Heart right ventricle (tissue), 16 donors: ENCODE results near the gene FAM156B. TPM values are rescaled to one million over a fixed set of nuclear protein-coding genes. Genes with fewer than 3 reads are reported as not detected.
"Not testable (repeated sequence)": the region's sequence is repeated elsewhere in the genome, so short reads cannot be mapped to it uniquely, and the experiment has no call there.

Experiments used
- ATAC-seq, 8 donors: fragments of 200-7000 bp; cut with Tn5 transposase; one replicate each; pipeline ENCODE4 v1.9.1; 2020; ENCODE audit warnings: mild to moderate bottlenecking in 8 of 8, moderate library complexity in 8 of 8, moderate number of reproducible peaks in 1 of 8
- DNase-seq, 2 donors: peaks; one replicate each; pipeline ENCODE4 v3.0.0-alpha.2; 2020
- H3K27ac ChIP-seq, 10 donors: fragments of 200-600 bp; sonication (generic) in 2 of 10; one replicate each; pipeline versions ENCODE4 v1.5.0 to v1.8.0; 2020 to 2022; ENCODE audit warnings: mild to moderate bottlenecking in 3 of 10
- H3K27me3 ChIP-seq, 7 donors: fragments of 200-600 bp; one replicate each; pipeline ENCODE4 v1.8.0; 2021 to 2022; ENCODE audit warnings: mild to moderate bottlenecking in 2 of 7
- H3K36me3 ChIP-seq, 9 donors: fragments of 200-600 bp; sonication (generic) in 1 of 9; one replicate each; pipeline versions ENCODE4 v1.5.0 to v1.8.0; 2020 to 2022; ENCODE audit warnings: mild to moderate bottlenecking in 2 of 9
- H3K4me1 ChIP-seq, 9 donors: fragments of 200-600 bp; sonication (generic) in 1 of 9; one replicate each; pipeline versions ENCODE4 v1.5.0 to v1.8.0; 2020 to 2022; ENCODE audit warnings: mild to moderate bottlenecking in 4 of 9
- H3K4me3 ChIP-seq, 10 donors: fragments of 200-600 bp; sonication (generic) in 2 of 10; one replicate each; pipeline versions ENCODE4 v1.5.0 to v1.8.0; 2020 to 2022; ENCODE audit warnings: mild to moderate bottlenecking in 7 of 10, moderate library complexity in 2 of 10
- H3K9me3 ChIP-seq, 11 donors: fragments of 200-600 bp in 10 of 11; sonication (generic) in 2 of 11; one replicate each; pipeline versions ENCODE4 v1.5.0 to v1.8.0; 2013 to 2022; ENCODE audit warnings: mild to moderate bottlenecking in 2 of 11, control low read depth in 1 of 11, moderate library complexity in 1 of 11
- CTCF ChIP-seq, 9 donors: fragments of 200-600 bp; sonication (generic) in 2 of 9; IDR thresholded peaks; one replicate each; pipeline versions ENCODE4 v1.5.0 to v1.8.0; 2021 to 2022; ENCODE audit warnings: antibody characterized with exemption in 9 of 9, mild to moderate bottlenecking in 5 of 9, moderate library complexity in 1 of 9
- WGBS, 2 donors: extraction: QIAGEN DNeasy Blood & Tissue Kit; methylation state at CpG; one replicate each; pipeline ENCODE4 v1.1.7; 2013; ENCODE audit warnings: inconsistent platforms in 1 of 2; 5-methylcytosine and 5-hydroxymethylcytosine counted together
- intact Hi-C, 10 donors: fragments of 100-400 bp; cut with DNase I; formaldehyde crosslinking; loops; one replicate each; pipeline versions ENCODE4 v1.11.1 to v1.14.2; 2022
- long read RNA-seq, 3 donors: library from polyadenylated mRNA; unstranded; transcript quantifications; one replicate each; pipeline ENCODE4 v2.0.0, GENCODE V29; 2020 to 2021
- polyA plus RNA-seq, 2 donors: library from polyadenylated mRNA; stranded (reverse); fragments of 200-250 nt; gene quantifications; one replicate each; pipeline ENCODE4 v1.2.3, GENCODE V29; 2013
- total RNA-seq, 10 donors: library from RNA; stranded (reverse); fragmentation: NEBNext Ultra II Directional in 3 of 10; extraction: Animal tissue kit (Norgen Biotek cat#: 25700) in 3 of 10; gene quantifications; one replicate each; pipeline versions ENCODE4 v1.2.1 to v1.2.4, GENCODE V29; 2021 to 2023
- donor health status: Arrhythmogenic right ventricular cardiomyopathy.
- donor health status: ischemic (EF 13 %, LVEDD 7.1; RV severe dilation, severe dysfunction).
- donor health status: healthy with polysubstance abuse.
- donor health status: DM: no; HTN: yes; CAD: no.
- donor health status: DM: no; HTN: no; CAD: no.
- donor health status: ischemic (EF 25% LVEDD 6.9; RV normal size, moderate dysfunction).
- donor health status: ischemic (EF 25% LVEDD 5.7; RV mildly dilated, moderate dysfunction).
- donor health status: healthy.
- donor health status: DM: yes; HTN: yes; CAD: no.
- donor health status: Ischemic cardiomyopathy.
- donor health status: ischemic (EF 35%, LVEDD 5.7; RV mildly dilated, moderate dysfunction).
- donor health status: nonischemic (EF 11% LVEDD 7.7; RV severe dilation, severe dysfunction).
- donor health status: DM: yes; HTN: yes; CAD: no.
- donor health status: PGD.
- donor health status: ischemic (EF 29% LVEDD 5.4; RV normal size, mild dysfunction).
- donor health status: nonischemic (EF 23%, LVEDD 6.1; RV moderate dilation, normal function).

FAM156B gene
- total RNA-seq (10 to 100 TPM in 1 of 10 donors, 1 to 10 TPM in 9; 4.3 to 10.3 (median 6.8) TPM), polyA plus RNA-seq (10 to 100 TPM; 15.0 to 41.4 TPM)
- long read RNA-seq, donor 1, partial matches to known transcripts: 0 of 11 reads
- long read RNA-seq, donor 1, other reads (novel, unspliced or antisense): 3 of 11 reads
- long read RNA-seq, donor 2, partial matches to known transcripts: 0 of 14 reads
- long read RNA-seq, donor 2, other reads (novel, unspliced or antisense): 6 of 14 reads
- long read RNA-seq, donor 3, transcript FAM156B-201 (3 exons, 2,537 nt): major isoform, 5 of 20 reads
- long read RNA-seq, donor 3, transcript FAM156B-203 (4 exons, 2,942 nt): major isoform, 5 of 20 reads
- long read RNA-seq, donor 3, partial matches to known transcripts: 0 of 20 reads
- long read RNA-seq, donor 3, other reads (novel, unspliced or antisense): 6 of 20 reads

DNA sequence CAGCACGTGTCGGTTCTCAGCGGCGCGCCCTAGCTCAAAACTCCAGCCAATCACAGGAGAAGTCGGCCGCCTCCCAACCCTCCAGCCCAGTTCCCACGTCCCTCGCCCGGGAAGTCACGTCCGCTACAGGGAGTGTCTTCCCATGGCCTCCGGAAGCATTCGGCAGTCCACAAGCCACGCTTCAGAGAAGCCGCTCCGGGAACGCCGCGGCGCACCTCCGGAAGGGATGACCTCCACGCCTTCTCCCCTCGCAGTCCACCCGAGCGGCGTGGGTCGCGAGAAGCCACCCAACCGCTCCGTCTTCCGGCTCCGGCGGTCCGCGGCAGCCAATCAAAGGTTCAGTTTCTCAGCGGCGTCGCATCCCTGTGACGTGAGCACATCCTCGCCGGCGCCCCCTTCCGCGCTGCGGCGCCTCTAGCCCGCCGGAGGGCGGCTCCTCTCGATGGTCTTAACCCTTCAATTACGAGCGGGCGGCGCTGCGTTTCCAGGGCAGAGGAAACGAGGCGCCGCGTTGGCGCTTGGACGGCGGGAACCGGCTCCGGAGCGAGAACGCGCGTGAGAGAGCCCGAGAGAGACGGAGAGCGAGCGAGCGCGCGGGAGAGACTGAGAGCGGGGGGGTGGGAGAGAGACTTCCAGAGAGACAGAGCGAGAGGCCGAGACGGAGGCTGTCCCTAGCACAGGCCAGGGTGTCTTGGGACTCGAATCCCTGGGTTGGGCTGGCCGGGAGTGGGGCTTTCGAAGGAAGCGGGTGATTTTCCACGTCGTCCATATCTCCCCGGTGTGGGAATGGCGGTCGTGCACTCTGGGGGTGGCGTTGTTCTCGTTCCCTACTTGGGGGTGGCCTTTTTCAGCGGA lies at the start of gene FAM156B:
TSS of gene FAM156B (plus strand) at position 476 of the 855 bp plus-strand sequence. CDS start 9,896 bp downstream, outside the sequence.
- H3K36me3 ChIP-seq, H3K4me1 ChIP-seq, H3K27ac ChIP-seq, DNase-seq, intact Hi-C loops, H3K9me3 ChIP-seq, H3K4me3 ChIP-seq, H3K27me3 ChIP-seq: not testable (repeated sequence)
- ATAC-seq: peak; percentile 89 to 96 (median 94)
- WGBS, 2 donors: no CpG with 5 or more reads among the region's 92 CpGs

- H3K27me3 ChIP-seq: peaks cover 0 to 84% (median 0%) of the 10 kb centered on the region in 7 donors
- intact Hi-C loops: no loop called here
- H3K4me3 ChIP-seq: no peak overlapping the region
- DNase-seq (no peak), ATAC-seq (no peak)
- H3K4me1 ChIP-seq: no peaks in the 10 kb centered on the region
- no peaks in the 10 kb centered on the region for H3K9me3 ChIP-seq
- H3K27ac ChIP-seq: no peak overlapping the region
- TF ChIP-seq CTCF (IDR thresholded peaks at IDR 0.05): no peak
- 77 to 79% methylated on average over 9 of the region's 9 CpGs for WGBS, 2 donors
- no peaks in the 10 kb centered on the region for H3K36me3 ChIP-seq
These were observed 44.8 kb upstream of the FAM156B start for GRCh38 chrX:52852110-52852860.

- H3K9me3 ChIP-seq, intact Hi-C loops, H3K4me3 ChIP-seq, DNase-seq, ATAC-seq, H3K27ac ChIP-seq, H3K36me3 ChIP-seq, H3K4me1 ChIP-seq: not testable (repeated sequence)
- H3K27me3 ChIP-seq: peaks cover 0 to 75% (median 0%) of the 10 kb centered on the region in 7 donors
- 57 to 63% methylated on average over 4 of the region's 4 CpGs for WGBS, 2 donors
These were observed 40.1 kb upstream of the FAM156B start for GRCh38 chrX:52856991-52857525.

GRCh38 chrX:52865343-52865998 lies 31.7 kb upstream of the FAM156B start:
- Histone ChIP-seq H3K36me3 (no peaks in the 10 kb centered on the region), H3K4me3 (no peak overlapping the region), H3K27me3 (peaks cover 0 to 80% (median 0%) of the 10 kb centered on the region in 7 donors), H3K27ac (no peak overlapping the region), H3K4me1 (no peaks in the 10 kb centered on the region), H3K9me3 (no peaks in the 10 kb centered on the region)
- intact Hi-C loops: no loop called here
- TF ChIP-seq CTCF (IDR thresholded peaks at IDR 0.05): no peak
- no peak for ATAC-seq
- DNase-seq: no peak
- WGBS, 2 donors: 71 to 78% methylated on average over 6 of the region's 6 CpGs
